NT2/D1 (cell line): ENCODE measurements around the gene LTBR.

Experiments used
- SUZ12 ChIP-seq: IDR thresholded peaks from 2 replicates; pipeline ENCODE4 v1.6.1; 2011; ENCODE audit not compliant: insufficient read length, insufficient read depth; ENCODE audit errors: extremely low read depth
- YY1 ChIP-seq: IDR thresholded peaks from 2 replicates; pipeline ENCODE4 v1.6.1; 2011; ENCODE audit not compliant: insufficient read length, insufficient read depth
- ZNF274 ChIP-seq: IDR thresholded peaks from 2 replicates; pipeline ENCODE4 v1.6.1; 2011; ENCODE audit warnings: mild to moderate bottlenecking, low read depth, low read length

GRCh38 chr12:6370576-6370935 lies 13.4 kb upstream of the LTBR start:
- no peak for TF ChIP-seq SUZ12
- no peak for TF ChIP-seq YY1
- TF ChIP-seq ZNF274, result no peak
